ENCODE results near the gene EXOC2.

EXOC2 gene, protein sequence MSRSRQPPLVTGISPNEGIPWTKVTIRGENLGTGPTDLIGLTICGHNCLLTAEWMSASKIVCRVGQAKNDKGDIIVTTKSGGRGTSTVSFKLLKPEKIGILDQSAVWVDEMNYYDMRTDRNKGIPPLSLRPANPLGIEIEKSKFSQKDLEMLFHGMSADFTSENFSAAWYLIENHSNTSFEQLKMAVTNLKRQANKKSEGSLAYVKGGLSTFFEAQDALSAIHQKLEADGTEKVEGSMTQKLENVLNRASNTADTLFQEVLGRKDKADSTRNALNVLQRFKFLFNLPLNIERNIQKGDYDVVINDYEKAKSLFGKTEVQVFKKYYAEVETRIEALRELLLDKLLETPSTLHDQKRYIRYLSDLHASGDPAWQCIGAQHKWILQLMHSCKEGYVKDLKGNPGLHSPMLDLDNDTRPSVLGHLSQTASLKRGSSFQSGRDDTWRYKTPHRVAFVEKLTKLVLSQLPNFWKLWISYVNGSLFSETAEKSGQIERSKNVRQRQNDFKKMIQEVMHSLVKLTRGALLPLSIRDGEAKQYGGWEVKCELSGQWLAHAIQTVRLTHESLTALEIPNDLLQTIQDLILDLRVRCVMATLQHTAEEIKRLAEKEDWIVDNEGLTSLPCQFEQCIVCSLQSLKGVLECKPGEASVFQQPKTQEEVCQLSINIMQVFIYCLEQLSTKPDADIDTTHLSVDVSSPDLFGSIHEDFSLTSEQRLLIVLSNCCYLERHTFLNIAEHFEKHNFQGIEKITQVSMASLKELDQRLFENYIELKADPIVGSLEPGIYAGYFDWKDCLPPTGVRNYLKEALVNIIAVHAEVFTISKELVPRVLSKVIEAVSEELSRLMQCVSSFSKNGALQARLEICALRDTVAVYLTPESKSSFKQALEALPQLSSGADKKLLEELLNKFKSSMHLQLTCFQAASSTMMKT

DNA sequence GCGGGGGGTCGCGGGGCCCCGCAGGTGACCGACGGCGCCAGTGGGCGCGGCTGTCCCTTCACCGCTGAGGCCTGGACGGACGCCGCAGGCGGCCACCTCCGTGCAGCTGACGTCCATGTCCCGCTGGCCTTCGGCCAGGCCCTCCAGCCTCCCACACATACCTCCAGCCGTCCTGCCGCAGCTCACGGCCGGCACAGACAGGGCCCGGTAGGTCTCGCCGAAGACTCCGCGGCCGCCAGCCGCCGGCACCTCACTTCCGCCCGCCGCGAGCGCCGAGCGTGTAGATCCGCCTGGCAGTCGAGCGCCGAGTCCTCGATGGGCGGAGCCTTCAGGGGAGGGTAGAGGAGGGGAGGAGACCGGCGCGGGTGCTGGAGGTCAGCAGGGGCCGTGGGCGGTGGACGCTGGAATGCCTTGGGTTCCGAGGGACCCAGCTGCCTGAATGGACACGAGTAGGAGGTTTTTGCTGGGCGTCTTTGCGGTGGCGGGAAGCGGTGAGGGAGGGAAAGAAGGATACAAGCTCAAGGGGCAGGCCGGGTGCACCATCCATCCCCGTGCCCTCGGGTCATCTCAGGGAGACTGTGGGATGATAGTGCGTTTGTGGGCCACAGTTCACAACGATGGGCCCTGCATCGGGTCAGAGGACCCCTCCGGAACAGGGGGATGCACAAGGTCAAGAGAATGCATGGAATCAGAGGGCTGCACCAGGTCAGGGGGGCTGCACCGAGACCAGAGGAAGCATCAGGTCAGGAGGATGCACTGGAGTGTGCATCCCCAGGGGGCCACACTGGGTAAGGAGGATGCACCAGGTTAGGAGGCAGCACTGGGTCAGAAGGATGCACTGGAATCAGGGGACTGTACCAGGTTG, at the start of gene EXOC2:
TSS of gene EXOC2 (minus strand) at position 282 of the 865 bp plus-strand sequence. CDS start 55,321 bp downstream, outside the sequence.
- DNase-seq: peak; percentile 78 to 86

DNA sequence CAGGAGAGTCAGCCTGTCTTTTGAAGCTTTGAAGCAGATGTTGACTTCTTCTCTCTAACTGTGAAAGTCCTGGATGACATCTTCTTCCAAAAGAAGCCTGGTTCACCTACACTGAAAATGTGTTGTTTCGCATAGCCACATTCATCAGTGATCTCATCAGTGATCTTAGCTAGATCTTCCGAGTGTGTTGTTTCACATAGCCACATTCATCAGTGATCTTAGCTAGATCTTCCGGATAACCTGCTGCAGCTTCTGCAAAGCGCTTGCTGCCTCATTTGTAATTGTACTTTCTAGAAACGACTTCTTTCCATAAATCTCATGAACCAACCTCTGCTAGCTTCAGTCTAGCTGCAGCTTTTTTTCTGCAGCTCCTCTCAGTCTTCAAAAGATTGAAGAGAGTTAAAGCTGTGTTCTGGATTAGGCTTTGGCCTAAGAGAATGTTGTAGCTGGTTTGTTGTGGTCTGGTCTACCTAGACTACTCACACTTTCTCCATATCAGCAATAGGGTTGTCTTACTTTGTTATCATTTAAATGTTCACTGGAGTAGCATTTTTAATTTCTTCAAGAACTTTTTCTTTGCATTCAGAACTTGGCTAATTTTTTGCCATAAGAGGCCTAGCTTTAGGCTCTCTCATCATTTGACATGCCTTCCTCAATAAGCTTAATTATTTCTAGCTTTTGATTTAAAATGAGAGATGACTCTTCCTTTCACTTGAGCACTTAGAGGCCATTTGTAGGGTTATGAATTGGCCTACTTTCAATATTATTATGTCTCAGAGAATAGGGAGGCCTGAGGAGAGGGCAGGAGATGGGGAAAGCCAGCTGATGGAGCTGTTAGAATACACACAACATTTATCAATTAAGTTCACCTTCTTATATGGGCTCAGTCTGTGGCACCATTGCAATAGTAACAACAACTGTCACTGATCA, 48.7 kb upstream of the EXOC2 start:
- no peak for DNase-seq

DNA sequence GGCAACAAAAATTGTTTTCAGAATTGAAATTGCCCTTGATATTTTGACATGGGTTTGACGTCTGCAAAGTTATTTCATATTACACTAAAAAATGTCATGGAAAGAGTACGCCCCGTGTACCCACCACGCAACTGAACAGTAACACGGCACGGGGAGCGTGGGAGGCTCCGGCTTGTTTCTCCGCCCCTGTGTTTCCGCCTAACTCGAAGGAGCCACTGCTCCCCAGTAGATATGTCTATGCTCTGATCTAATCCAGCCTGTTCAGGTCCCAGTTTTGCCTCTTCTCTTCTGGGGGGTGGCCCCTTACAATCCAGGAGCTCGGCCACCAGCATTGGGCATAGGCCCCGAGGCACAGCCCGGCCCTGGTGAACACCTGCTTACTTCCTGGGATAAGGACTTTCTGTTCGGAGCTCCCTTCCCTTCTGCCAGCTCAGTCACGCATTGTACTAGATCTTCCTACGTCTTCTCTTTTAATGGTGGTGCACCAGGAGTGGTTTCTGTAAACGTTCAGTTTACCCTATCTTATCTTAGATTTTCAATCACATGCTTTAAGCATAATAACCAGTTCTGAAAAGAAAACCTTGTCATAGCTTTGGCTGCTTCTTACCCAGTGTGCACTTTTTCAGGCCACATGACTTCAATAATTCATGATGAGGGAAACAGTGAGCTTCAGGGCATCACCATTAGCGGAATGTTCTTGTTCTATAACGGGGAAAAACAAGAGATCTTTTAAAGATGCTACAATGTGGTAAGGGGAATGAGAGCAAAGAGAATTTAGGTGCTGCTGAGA, 43.9 kb upstream of the EXOC2 start:
- DNase-seq: no peak

DNA sequence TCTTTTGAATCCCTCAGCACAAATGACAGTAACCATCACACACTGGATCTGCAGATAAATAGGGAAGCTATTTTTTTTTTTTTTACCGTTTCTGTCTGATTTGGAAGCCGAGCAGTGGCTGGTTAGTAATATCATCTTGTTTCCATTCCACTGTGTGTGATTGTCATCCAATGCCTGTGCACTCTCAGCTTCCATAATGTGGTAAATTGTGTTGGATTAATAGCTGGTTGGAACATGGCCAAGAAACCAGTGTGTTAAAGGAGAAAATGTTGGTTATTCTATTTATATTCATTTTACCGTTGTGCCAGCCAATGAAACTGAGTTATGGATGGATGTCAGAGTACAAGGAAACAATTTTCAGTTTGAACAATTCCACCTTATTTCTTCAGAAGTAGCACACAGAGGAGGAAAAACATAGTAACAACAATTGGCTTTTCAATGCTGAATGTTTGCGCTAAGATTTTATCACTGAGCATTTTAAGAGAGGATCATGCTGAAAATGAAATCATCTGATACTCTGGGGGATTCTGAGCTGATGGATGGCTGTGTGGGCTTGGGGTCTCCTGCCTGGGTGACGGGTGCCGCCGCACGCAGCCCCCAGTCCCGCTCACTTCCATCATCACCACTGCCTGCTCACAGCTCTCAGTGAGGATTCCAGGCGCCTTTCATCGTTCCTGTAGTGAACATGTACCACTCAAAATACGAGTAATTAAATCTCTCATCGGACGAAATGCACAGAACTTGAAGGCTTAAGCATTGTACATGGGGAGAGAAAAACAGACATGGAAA, 40.7 kb upstream of the EXOC2 start:
- DNase-seq: no peak

DNA sequence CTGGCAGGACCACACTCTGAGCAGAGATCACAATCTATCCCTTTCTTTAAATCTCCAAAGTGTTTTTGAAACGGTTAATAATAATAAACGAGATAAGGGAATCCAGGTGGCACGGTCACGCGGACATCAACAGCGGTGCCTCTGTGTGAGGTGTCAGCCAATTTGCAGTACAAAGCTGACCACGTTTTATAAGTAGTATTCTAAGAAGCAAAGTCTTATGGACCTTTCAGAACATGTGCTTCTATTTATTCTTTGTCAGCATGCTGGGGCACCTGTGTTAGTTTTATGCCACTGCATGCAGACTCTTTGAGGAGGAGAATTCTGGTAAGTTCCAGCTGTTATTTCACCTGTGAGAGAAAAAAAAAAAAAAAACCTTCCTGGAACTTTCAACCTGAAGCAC, 39.0 kb upstream of the EXOC2 start:
- no peak for DNase-seq

DNA sequence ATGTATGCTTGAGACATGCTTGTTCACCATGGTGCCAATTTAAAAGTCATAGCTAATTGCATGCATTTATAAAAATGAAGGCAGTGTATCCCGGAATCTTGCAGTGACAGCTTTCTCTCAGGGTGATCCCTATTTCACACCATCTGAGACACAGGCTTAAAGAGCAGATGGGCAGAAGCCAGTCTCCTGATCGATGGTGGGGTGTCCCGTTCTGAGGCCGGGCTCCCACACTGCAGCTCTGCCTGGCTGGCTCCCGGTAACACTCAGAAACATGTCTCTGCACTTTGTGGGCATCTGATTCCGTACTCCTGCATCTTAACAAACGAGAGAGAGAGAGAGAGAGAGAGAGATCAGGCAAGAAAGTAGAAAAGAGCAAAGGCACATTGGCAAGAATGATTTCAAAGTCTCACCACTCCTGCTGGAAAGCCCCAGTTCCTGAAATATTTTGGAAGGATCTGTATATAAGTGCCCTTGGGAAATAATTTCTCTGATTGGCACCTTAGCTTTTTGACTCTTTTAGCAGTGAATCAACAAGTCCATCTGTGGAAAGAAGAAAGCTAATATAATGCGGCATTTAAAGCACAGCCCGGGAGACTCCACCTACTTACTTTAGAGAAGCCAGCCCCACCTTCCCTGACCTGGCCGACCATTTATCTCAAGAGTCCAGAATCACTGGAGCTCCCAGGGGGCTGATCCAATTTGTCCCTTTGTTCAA, 36.8 kb upstream of the EXOC2 start:
- DNase-seq: no peak

DNA sequence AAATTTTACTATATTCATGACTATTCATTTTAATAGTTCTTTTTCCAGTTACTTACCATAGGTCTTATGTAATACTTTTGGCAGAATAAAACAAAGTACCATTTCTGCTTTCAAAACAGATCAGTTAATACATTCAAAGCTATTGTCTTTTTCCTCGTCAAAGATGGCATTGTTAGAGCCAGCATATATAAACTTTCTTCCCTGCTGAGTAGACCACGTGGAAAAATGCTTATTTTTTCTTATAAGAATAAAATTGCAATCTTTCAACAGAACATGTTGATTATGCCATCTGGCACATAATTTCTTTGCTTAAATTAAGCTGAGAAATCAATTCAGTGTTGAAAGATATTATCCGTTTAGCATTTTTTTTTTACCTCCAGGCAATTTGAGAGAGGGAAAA, 34.9 kb upstream of the EXOC2 start:
- no peak for DNase-seq

DNA sequence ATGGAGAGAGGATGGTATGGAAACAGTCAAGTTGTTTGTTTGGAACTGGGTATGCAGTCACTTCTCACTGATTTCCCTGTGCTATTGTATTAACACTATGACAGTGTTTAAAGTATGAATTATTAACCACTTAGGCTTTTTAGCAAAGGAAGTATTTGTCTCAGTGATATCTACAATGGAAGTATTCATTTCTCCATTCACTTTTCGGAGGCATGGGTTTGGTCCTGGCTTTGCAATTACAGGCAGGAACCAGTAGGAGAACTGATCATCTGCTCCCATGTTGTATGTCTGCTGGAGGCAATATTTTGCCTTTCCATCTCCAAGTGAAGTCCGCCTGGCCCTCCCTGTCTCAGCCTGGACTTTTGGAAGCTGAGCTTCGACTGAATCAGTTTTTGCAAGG, 30.6 kb upstream of the EXOC2 start:
- DNase-seq: no peak

DNA sequence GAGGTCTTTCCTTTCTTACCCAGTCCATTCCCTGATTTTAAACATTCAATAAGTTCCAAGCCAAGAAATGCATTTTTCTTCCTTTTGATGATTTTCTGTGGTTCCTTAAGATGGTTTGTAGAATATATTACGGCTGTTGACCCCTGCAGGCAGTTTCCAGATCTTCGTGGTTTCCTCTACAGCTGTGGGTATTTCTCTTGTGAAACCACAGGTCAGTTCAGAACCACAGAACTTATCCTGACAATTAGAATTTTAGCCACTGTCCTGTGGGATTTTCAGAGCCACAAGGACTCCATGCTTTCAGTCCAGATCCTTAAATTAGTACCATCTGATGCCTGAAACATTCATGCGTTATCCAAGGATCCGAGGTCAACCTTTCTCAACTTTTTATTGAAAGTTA, 29.7 kb upstream of the EXOC2 start:
- no peak for DNase-seq

DNA sequence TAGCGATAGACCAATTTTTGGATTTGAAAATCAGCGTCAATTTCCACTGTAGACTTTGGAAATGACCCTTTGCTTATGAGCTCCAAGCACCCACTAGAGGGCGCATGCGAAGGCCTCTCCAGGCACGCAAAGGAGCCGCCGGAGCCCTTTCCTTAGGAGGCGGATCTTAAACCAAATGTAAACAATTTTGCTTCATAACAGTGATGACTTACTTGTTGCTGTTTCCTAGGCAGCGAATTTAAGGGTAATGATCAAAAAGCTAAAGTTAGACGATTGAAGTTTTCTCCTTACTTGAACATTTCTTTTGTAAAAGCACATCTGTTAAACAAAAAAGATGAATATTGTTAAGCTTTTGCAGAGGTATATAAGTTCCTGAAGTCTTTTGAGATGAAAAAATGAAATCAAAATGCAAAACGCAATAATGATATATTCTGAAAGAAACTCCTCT, 29.2 kb upstream of the EXOC2 start:
- peak; percentile 51 to 72 for DNase-seq

DNA sequence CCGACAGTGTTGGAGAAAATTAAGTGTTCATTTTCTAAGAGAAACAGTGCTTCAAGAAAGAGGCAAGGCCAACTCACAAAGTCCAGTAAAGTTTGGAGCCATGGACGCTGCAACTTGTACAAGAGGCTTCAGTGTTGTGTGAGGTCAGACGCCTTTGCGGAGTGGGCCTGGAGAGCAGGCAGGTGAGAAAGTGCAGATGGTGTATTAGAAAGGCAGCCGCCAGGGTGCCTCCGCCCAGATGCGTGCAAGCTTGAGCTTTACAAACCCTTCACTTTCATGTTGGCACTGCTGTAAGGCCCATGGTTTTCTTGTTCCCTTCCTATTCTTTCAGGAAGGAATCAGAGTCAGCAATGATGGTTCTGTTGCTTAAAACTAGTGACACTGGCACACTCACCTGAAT, 25.4 kb upstream of the EXOC2 start:
- DNase-seq: no peak

DNA sequence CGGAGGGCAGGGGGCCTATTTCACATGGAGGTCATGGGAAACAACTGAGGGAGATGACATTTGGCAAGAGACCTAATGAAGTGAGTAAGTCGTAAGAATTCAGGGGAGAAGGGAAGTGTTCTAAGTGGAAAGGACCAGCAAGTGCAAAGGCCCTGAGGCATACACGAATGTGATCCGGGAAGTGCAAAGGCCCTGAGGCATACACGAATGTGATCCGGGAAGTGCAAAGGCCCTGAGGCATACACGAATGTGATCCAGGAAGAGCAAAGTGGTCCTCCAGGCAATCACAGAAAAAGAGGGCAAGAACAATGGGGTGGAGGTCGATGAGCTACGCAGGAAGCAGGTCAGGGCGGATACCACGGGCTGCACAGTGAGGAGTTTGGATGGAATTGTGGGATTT, 24.2 kb upstream of the EXOC2 start:
- DNase-seq: no peak

DNA sequence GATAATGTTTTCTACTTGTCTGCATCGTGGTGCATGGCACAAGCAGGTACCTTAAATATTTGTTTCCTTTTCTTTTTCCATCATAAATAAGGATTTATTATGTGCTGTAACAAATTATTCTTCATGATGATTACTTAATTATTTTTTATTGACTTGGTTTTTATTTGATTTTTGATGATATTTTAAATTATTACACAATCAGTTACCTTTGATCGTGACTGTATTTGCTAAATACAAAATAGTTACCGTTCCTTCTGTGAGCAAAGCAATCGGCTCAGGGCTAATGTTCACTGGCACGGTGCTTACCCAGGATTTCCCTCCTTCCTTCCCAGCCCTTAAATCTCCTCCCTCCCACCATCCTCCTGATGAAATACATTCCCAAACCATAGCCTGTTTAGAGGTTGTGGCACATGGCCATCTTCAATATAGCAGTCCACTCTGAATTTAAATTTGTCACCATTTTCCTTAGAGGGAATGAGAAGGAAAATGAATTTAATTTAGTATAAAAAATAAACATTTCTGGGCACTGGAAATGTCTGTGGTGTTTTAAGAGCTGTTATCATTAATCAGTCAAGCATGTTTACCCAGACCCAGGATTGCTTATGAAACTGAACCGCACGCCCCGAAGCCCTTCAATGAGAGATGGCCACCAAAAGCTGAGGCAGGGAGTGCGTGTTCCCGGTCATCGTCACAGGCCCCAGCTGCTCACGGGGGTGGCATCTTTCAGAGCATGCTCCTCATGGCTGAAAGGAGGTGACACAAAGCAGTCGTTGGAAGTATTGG, 23.0 kb upstream of the EXOC2 start:
- DNase-seq: no peak

DNA sequence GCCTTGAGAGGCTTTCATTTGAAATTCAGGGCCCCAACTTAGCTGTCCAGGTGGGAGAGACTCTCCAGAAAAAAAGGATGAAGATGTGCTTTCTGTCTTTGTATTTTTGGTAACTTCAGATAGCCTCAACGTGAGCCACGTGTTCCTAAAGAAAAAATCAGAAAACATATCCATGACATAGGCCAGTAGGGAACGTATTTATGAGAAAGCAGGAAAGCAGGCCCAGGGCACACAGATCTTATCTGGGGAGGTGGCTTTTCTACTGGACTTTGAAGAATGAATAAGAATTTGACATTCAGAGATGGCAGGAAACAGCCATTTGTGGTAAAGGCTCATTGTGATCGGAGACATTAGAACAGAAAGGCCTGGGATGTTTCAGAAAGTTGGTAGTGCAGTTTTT, 21.2 kb upstream of the EXOC2 start:
- DNase-seq: no peak

DNA sequence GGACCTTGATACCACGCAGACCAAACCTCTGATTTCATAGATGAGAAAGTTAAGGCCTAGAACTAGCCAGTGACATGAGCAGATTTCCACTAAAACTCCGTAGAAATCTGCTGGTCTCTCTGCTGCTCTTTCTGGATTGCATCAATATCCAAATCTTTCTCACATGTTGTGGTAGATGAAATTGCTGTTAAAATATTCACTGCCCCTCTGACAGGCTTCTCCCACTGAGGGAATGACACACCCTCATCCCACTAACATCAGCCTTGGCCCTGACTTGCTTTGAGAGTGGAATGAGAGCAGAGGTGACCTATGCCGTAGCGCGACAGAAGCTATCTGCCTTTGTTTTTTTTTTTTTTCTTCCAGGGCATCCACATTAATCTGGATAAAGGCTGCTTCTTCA, 20.4 kb upstream of the EXOC2 start:
- DNase-seq: no peak

DNA sequence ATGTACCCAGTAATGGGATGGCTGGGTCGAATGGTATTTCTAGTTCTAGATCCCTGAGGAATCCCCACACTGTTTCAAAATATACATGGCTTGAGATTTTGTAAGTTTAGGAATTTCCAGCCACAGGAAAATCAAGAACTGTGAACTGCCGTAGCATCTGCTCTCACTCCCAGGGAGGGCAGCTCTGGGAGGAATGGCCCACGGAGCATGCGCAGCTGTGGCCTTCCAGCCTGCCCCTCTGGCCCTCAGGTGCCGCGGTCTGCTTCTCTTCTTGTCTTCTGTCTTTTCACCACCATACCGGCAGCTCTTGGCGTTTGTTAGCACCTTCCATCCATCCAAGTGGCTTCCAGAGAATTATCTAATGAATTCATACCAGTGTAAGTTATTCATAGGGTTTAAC, 19.9 kb upstream of the EXOC2 start:
- DNase-seq: no peak

DNA sequence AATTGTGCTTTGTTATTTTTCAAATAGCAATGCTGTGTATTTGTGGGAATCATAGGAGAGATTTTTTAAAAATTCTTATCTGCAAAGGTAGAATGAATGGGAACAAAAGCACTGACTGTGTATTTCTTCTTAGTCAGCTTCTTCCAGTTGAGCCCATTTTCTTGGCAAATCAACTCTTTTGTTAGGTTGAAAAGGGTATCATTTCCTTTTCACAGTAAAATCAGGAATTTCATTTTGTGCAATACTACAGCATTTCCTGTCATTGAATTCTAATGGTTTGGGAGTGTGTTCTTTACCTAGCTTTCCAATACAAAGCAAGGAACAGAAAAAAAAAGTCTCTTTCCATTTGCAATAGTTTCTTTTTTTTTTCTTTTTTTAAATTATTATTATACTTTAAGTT, 19.0 kb upstream of the EXOC2 start:
- DNase-seq: no peak

Data from inflammatory macrophage treated with lipopolysaccharide for 1 hour (primary cell).